HepG2 (cell line): ENCODE measurements around the gene CAST. TPM values are rescaled to one million over a fixed set of nuclear protein-coding genes. Genes with fewer than 3 reads are reported as not detected.

ENCODE experiments used
- ATAC-seq: fragments of 200-7000 bp; cut with Tn5 transposase; 3 replicates; pipeline ENCODE4 v1.9.1; 2020; ENCODE audit warnings: mild to moderate bottlenecking, moderate library complexity
- BruUV-seq: library from RNA; stranded (reverse); fragments of 400-500 nt; replicated peaks from 2 replicates; lab custom pipeline; 2021; lab: Mats Ljungman, UMichigan
- CTCF ChIA-PET: fragments of 300-600 bp; formaldehyde crosslinking; extraction: SDS; loops from one replicate; lab custom pipeline; 2021; ENCODE audit warnings: low total read pairs, inconsistent platforms, low intra/inter-chr PET ratio; lab: Yijun Ruan, JAX
- POLR2A ChIA-PET: fragments of 350-600 bp; sonication (Branson Sonifier 250); formaldehyde crosslinking; loops from one replicate; lab custom pipeline; 2020; ENCODE audit warnings: antibody characterized with exemption, inconsistent platforms; lab: Yijun Ruan, JAX
- DNase-seq: peaks from one replicate; pipeline ENCODE4 v3.0.0-alpha.2; 2015; ENCODE audit warnings: low spot score
- FAIRE-seq: peaks from 3 replicates; lab custom pipeline; 2011; peaks lifted over from hg19 to GRCh38; lab: Jason Lieb, UNC
- H2AFZ ChIP-seq: one replicate; pipeline ENCODE4 v1.6.1; 2011; ENCODE audit warnings: low read length, inconsistent platforms
- H3K27ac ChIP-seq: fragments of 300-600 bp; 3 replicates; pipeline ENCODE4 v1.8.0; 2011; ENCODE audit warnings: mixed run types, mild to moderate bottlenecking, mixed read lengths, low read length, inconsistent platforms; ENCODE audit not compliant: insufficient read depth; ENCODE audit errors: extremely low read length
- H3K27me3 ChIP-seq, 2 experiments: fragments of 200-600 bp in 1 of 2; 2 replicates in 1 of 2; 3 replicates in 1 of 2; pipeline versions ENCODE4 v1.6.0 to v1.8.0; 2011; ENCODE audit warnings: low read length in 2 of 2, mild to moderate bottlenecking in 2 of 2, moderate library complexity in 2 of 2, inconsistent platforms in 1 of 2; ENCODE audit not compliant: insufficient read depth in 2 of 2, control insufficient read depth in 1 of 2
- H3K36me3 ChIP-seq, 2 experiments: fragments of 200-600 bp in 1 of 2; replicated peaks in 1 of 2; 2 replicates in 1 of 2; 3 replicates in 1 of 2; pipeline versions ENCODE4 v1.5.1 to v1.8.0; 2011; ENCODE audit warnings: low read length in 2 of 2, inconsistent platforms in 1 of 2; ENCODE audit not compliant: insufficient read depth in 2 of 2, control insufficient read depth in 1 of 2
- H3K4me1 ChIP-seq: 2 replicates; pipeline ENCODE4 v1.5.1; 2012; ENCODE audit warnings: low read length, inconsistent platforms; ENCODE audit not compliant: insufficient read depth
- H3K4me2 ChIP-seq: 2 replicates; pipeline ENCODE4 v1.6.0; 2011; ENCODE audit warnings: low read depth, low read length, inconsistent platforms
- H3K4me3 ChIP-seq, 3 experiments: fragments of 200-600 bp in 1 of 3; sonication (generic), shearing (Covaris generic) in 1 of 3; replicated peaks in 1 of 3; 2 replicates each; pipeline ENCODE4 v1.5.1; 2011 to 2016; ENCODE audit warnings: low read length in 3 of 3, inconsistent platforms in 2 of 3, low read depth in 2 of 3, mild to moderate bottlenecking in 2 of 3, control low read depth in 1 of 3, mixed read lengths in 1 of 3; ENCODE audit not compliant: insufficient read depth in 1 of 3
- H3K79me2 ChIP-seq: one replicate; pipeline ENCODE4 v1.6.1; 2011; ENCODE audit warnings: low read length, inconsistent platforms; ENCODE audit not compliant: insufficient read depth
- H3K9ac ChIP-seq: 2 replicates; pipeline ENCODE4 v1.6.0; 2011; ENCODE audit warnings: mild to moderate bottlenecking, low read depth, low read length, inconsistent platforms; ENCODE audit not compliant: insufficient read depth
- H3K9me3 ChIP-seq: 2 replicates; pipeline ENCODE4 v1.5.1; 2012; ENCODE audit warnings: mild to moderate bottlenecking, low read length
- H4K20me1 ChIP-seq: 2 replicates; pipeline ENCODE4 v1.6.0; 2011; ENCODE audit warnings: inconsistent platforms, mild to moderate bottlenecking, low read length, moderate library complexity; ENCODE audit not compliant: insufficient read depth
- EEA1 ChIP-seq: sonication (generic); formaldehyde crosslinking; IDR thresholded peaks from 2 replicates; pipeline ENCODE4 v1.5.1; 2020; ENCODE audit warnings: mild to moderate bottlenecking, missing genetic modification reagents, borderline replicate concordance
- FOXK2 ChIP-seq: fragments of 450-650 bp; IDR thresholded peaks from 2 replicates; pipeline ENCODE4 v1.6.1; 2016
- FOXP4 ChIP-seq: sonication (generic); formaldehyde crosslinking; IDR thresholded peaks from 2 replicates; pipeline ENCODE4 v1.4.0; 2020; ENCODE audit warnings: missing genetic modification reagents
- KLF16 ChIP-seq, 2 experiments: sonication (generic) in 1 of 2; formaldehyde crosslinking in 1 of 2; IDR thresholded peaks; 2 replicates each; pipeline versions ENCODE4 v1.6.1 to v1.8.0; 2016 to 2023; ENCODE audit warnings: missing genetic modification reagents in 2 of 2, missing compliant biosample characterization in 1 of 2
- MIER3 ChIP-seq: IDR thresholded peaks from 2 replicates; pipeline ENCODE4 v1.6.1; 2016; ENCODE audit warnings: missing compliant biosample characterization, borderline replicate concordance
- NFYB ChIP-seq: sonication (generic); formaldehyde crosslinking; IDR thresholded peaks from 2 replicates; pipeline ENCODE4 v1.4.0; 2020; ENCODE audit warnings: missing genetic modification reagents
- SALL1 ChIP-seq: sonication (generic); formaldehyde crosslinking; IDR thresholded peaks from 2 replicates; pipeline ENCODE4 v1.8.0; 2022; ENCODE audit warnings: mild to moderate bottlenecking, missing genetic modification reagents
- ZNF335 ChIP-seq: sonication (generic); formaldehyde crosslinking; IDR thresholded peaks from 2 replicates; pipeline ENCODE4 v1.4.0; 2020; ENCODE audit warnings: missing genetic modification reagents
- ZNF33B ChIP-seq: sonication (generic); formaldehyde crosslinking; IDR thresholded peaks from 2 replicates; pipeline ENCODE4 v1.5.1; 2020; ENCODE audit warnings: mild to moderate bottlenecking, missing genetic modification reagents
- ZNF484 ChIP-seq: sonication (generic); formaldehyde crosslinking; IDR thresholded peaks from 2 replicates; pipeline ENCODE4 v1.5.1; 2020; ENCODE audit warnings: mild to moderate bottlenecking, low read depth, missing genetic modification reagents, borderline replicate concordance
- ZNF749 ChIP-seq: sonication (generic); formaldehyde crosslinking; IDR thresholded peaks from 2 replicates; pipeline ENCODE4 v1.8.0; 2022; ENCODE audit warnings: mild to moderate bottlenecking, missing genetic modification reagents, moderate library complexity, borderline replicate concordance
- ZNF782 ChIP-seq: sonication (generic); formaldehyde crosslinking; IDR thresholded peaks from 2 replicates; pipeline ENCODE4 v1.4.0; 2020; ENCODE audit warnings: missing genetic modification reagents, mild to moderate bottlenecking, borderline replicate concordance
- ZSCAN31 ChIP-seq: sonication (generic); formaldehyde crosslinking; IDR thresholded peaks from 2 replicates; pipeline ENCODE4 v1.5.0; 2020; ENCODE audit warnings: low read depth, mild to moderate bottlenecking, missing genetic modification reagents
- WGBS: methylation state at CpG from one replicate; pipeline ENCODE4 v1.1.6; 2017; ENCODE audit warnings: low lambda C conversion rate; 5-methylcytosine and 5-hydroxymethylcytosine counted together
- in situ Hi-C: cut with HindIII; loops from 2 replicates; pipeline ENCODE4 v1.10.0; 2017; ENCODE audit warnings: low pct_unique_long_range_greater_than_20kb; ENCODE audit not compliant: extremely low pct_ligation_motif_present
- intact Hi-C: fragments of 100-400 bp; cut with micrococcal nuclease; formaldehyde crosslinking; loops from one replicate; pipeline ENCODE4 v1.10.0; 2022; ENCODE audit not compliant: unreplicated experiment
- polyA plus RNA-seq, 8 experiments: library from polyadenylated mRNA; depleted of rRNA in 3 of 8; stranded (reverse) in 7 of 8; unstranded in 1 of 8; fragments of >200 nt; fragmentation: Illumina TruSeq in 4 of 8; extraction: Trizol in 4 of 8; gene quantifications; 2 replicates each; pipeline versions ENCODE4 v1.2.1 to v1.2.3, GENCODE V29; 2011 to 2016; ENCODE audit warnings: low read depth in 4 of 8, missing spikeins in 1 of 8, mixed read lengths in 1 of 8; ENCODE audit not compliant: insufficient read depth in 1 of 8
- total RNA-seq, 5 experiments: library from RNA; depleted of rRNA; stranded (reverse); fragments of >200 nt; fragmentation: Illumina TruSeq; extraction: Trizol; gene quantifications; 2 replicates each; pipeline ENCODE4 v1.2.3, GENCODE V29; 2016; ENCODE audit warnings: low read depth in 1 of 5
- TF ChIP-seq, protein P1 (sequence below): sonication (generic); formaldehyde crosslinking; IDR thresholded peaks from 2 replicates; pipeline ENCODE4 v1.4.0; 2020; ENCODE audit warnings: missing genetic modification reagents, borderline replicate concordance
- TF ChIP-seq, protein P2 (sequence below): sonication (generic); formaldehyde crosslinking; conservative IDR thresholded peaks from 2 replicates; pipeline ENCODE4 v1.4.0; 2020; ENCODE audit warnings: mild to moderate bottlenecking, missing genetic modification reagents, moderate library complexity
- TF ChIP-seq, protein P3 (sequence below): sonication (generic); formaldehyde crosslinking; IDR thresholded peaks from 2 replicates; pipeline ENCODE4 v1.4.0; 2020; ENCODE audit warnings: missing genetic modification reagents

CAST gene
- total and polyA plus RNA-seq, 2 of the 13 experiments (the other 11 are each of a cell fraction or from before 2014, with no cell fraction given) = 42.1 to 67.6 TPM

GRCh38 chr5:96677496-96677895, 15.3 kb downstream of the CAST start:
- H3K36me3 ChIP-seq = no peaks in the 10 kb centered on the region; a peak in 1 of 5 replicates
- DNase-seq (no peak), FAIRE-seq (no peak), ATAC-seq (no peak)
- TF ChIP-seq, protein P1, sequence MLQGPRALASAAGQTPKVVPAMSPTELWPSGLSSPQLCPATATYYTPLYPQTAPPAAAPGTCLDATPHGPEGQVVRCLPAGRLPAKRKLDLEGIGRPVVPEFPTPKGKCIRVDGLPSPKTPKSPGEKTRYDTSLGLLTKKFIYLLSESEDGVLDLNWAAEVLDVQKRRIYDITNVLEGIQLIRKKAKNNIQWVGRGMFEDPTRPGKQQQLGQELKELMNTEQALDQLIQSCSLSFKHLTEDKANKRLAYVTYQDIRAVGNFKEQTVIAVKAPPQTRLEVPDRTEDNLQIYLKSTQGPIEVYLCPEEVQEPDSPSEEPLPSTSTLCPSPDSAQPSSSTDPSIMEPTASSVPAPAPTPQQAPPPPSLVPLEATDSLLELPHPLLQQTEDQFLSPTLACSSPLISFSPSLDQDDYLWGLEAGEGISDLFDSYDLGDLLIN (CRISPR knock-in tag) = no peak
- TF ChIP-seq FOXP4 (CRISPR knock-in tag) = no peak
- no peak for TF ChIP-seq ZNF484 (CRISPR knock-in tag)
- no peak for TF ChIP-seq ZNF335 (CRISPR knock-in tag)
- no peak for TF ChIP-seq EEA1
- no peak for TF ChIP-seq MIER3 (CRISPR knock-in tag)
- TF ChIP-seq ZNF33B (CRISPR knock-in tag) = no peak
- no peak for TF ChIP-seq FOXK2
- TF ChIP-seq ZNF782 (CRISPR knock-in tag) = no peak
- no peak for TF ChIP-seq KLF16 (CRISPR knock-in tag; IDR thresholded peaks at IDR 0.05)
- TF ChIP-seq ZSCAN31 (CRISPR knock-in tag) = no peak
- no peak for TF ChIP-seq ZNF749 (CRISPR knock-in tag)
- TF ChIP-seq, protein P2, sequence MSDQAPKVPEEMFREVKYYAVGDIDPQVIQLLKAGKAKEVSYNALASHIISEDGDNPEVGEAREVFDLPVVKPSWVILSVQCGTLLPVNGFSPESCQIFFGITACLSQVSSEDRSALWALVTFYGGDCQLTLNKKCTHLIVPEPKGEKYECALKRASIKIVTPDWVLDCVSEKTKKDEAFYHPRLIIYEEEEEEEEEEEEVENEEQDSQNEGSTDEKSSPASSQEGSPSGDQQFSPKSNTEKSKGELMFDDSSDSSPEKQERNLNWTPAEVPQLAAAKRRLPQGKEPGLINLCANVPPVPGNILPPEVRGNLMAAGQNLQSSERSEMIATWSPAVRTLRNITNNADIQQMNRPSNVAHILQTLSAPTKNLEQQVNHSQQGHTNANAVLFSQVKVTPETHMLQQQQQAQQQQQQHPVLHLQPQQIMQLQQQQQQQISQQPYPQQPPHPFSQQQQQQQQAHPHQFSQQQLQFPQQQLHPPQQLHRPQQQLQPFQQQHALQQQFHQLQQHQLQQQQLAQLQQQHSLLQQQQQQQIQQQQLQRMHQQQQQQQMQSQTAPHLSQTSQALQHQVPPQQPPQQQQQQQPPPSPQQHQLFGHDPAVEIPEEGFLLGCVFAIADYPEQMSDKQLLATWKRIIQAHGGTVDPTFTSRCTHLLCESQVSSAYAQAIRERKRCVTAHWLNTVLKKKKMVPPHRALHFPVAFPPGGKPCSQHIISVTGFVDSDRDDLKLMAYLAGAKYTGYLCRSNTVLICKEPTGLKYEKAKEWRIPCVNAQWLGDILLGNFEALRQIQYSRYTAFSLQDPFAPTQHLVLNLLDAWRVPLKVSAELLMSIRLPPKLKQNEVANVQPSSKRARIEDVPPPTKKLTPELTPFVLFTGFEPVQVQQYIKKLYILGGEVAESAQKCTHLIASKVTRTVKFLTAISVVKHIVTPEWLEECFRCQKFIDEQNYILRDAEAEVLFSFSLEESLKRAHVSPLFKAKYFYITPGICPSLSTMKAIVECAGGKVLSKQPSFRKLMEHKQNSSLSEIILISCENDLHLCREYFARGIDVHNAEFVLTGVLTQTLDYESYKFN (CRISPR knock-in tag) = no peak
- TF ChIP-seq, protein P3, sequence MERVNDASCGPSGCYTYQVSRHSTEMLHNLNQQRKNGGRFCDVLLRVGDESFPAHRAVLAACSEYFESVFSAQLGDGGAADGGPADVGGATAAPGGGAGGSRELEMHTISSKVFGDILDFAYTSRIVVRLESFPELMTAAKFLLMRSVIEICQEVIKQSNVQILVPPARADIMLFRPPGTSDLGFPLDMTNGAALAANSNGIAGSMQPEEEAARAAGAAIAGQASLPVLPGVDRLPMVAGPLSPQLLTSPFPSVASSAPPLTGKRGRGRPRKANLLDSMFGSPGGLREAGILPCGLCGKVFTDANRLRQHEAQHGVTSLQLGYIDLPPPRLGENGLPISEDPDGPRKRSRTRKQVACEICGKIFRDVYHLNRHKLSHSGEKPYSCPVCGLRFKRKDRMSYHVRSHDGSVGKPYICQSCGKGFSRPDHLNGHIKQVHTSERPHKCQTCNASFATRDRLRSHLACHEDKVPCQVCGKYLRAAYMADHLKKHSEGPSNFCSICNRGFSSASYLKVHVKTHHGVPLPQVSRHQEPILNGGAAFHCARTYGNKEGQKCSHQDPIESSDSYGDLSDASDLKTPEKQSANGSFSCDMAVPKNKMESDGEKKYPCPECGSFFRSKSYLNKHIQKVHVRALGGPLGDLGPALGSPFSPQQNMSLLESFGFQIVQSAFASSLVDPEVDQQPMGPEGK (CRISPR knock-in tag) = no peak
- TF ChIP-seq NFYB (CRISPR knock-in tag) = no peak
- no peak for TF ChIP-seq SALL1
- H3K27ac ChIP-seq = no peak overlapping the region
- no peaks in the 10 kb centered on the region for H3K27me3 ChIP-seq
- no peaks in the 10 kb centered on the region for H3K9me3 ChIP-seq
- H3K4me3 ChIP-seq = no peak overlapping the region
- WGBS = 69% methylated on average over 2 of the region's 2 CpGs
- ChIA-PET POLR2A (no interaction called here), CTCF (no interaction called here)
- no peak overlapping the region for H3K4me2 ChIP-seq
- no peak overlapping the region for H2AFZ ChIP-seq
- no peaks in the 10 kb centered on the region for H3K4me1 ChIP-seq
- intact Hi-C loops = no loop called here
- no peak overlapping the region for H3K9ac ChIP-seq
- no peaks in the 10 kb centered on the region for H4K20me1 ChIP-seq
- no TSS peak for BruUV-seq
- in situ Hi-C loops = no loop called here
- no peaks in the 10 kb centered on the region for H3K79me2 ChIP-seq
